GM23248 (cell line): ENCODE data around the gene DNAH8. TPM values are rescaled to one million over a fixed set of nuclear protein-coding genes. Genes with fewer than 3 reads are reported as not detected.

Source experiments
- DNase-seq: peaks from one replicate; pipeline ENCODE4 v3.0.0-alpha.2; 2015
- H2AFZ ChIP-seq: fragments of 200-600 bp; sonication (generic); 2 replicates; pipeline ENCODE4 v1.6.1; 2016; ENCODE audit warnings: antibody characterized with exemption
- H3F3A ChIP-seq: fragments of 200-600 bp; sonication (generic); 2 replicates; pipeline ENCODE4 v1.6.1; 2016; ENCODE audit warnings: mild to moderate bottlenecking, antibody characterized with exemption, mixed run types; ENCODE audit not compliant: insufficient read depth
- H3K27ac ChIP-seq: fragments of 200-600 bp; sonication (generic); 2 replicates; pipeline ENCODE4 v1.5.1; 2016; ENCODE audit warnings: mild to moderate bottlenecking
- H3K27me3 ChIP-seq: fragments of 200-600 bp; sonication (generic); replicated peaks from 2 replicates; pipeline ENCODE4 v1.6.1; 2016; ENCODE audit warnings: mild to moderate bottlenecking; ENCODE audit not compliant: insufficient read depth
- H3K36me3 ChIP-seq: fragments of 200-600 bp; sonication (generic); 2 replicates; pipeline ENCODE4 v1.6.1; 2016; ENCODE audit warnings: low read depth, mild to moderate bottlenecking
- H3K4me1 ChIP-seq: fragments of 200-600 bp; sonication (generic); 2 replicates; pipeline ENCODE4 v1.6.1; 2016; ENCODE audit warnings: mild to moderate bottlenecking; ENCODE audit not compliant: insufficient read depth
- H3K4me2 ChIP-seq: fragments of 200-600 bp; sonication (generic); one replicate; pipeline ENCODE4 v1.6.1; 2016; ENCODE audit warnings: mild to moderate bottlenecking; ENCODE audit not compliant: unreplicated experiment
- H3K4me3 ChIP-seq: fragments of 200-600 bp; sonication (generic); 2 replicates; pipeline ENCODE4 v1.5.1; 2016; ENCODE audit warnings: mild to moderate bottlenecking
- H3K79me2 ChIP-seq: fragments of 200-600 bp; sonication (generic); 2 replicates; pipeline ENCODE4 v1.6.1; 2016; ENCODE audit warnings: mild to moderate bottlenecking; ENCODE audit not compliant: insufficient read depth
- H3K9ac ChIP-seq: fragments of 200-600 bp; sonication (generic); 2 replicates; pipeline ENCODE4 v1.6.1; 2016; ENCODE audit warnings: mild to moderate bottlenecking
- H3K9me2 ChIP-seq: fragments of 200-600 bp; sonication (generic); 2 replicates; pipeline ENCODE4 v1.6.1; 2016; ENCODE audit warnings: mixed run types, mild to moderate bottlenecking, moderate library complexity; ENCODE audit not compliant: insufficient read depth
- H3K9me3 ChIP-seq: fragments of 200-600 bp; sonication (generic); one replicate; pipeline ENCODE4 v1.6.1; 2017; ENCODE audit warnings: low read depth
- H4K20me1 ChIP-seq: fragments of 200-600 bp; sonication (generic); 2 replicates; pipeline ENCODE4 v1.6.0; 2016; ENCODE audit not compliant: insufficient read depth
- EZH2 ChIP-seq: fragments of 200-600 bp; sonication (generic); IDR thresholded peaks from 2 replicates; pipeline ENCODE4 v1.6.1; 2018; ENCODE audit warnings: antibody characterized with exemption, mild to moderate bottlenecking; ENCODE audit not compliant: insufficient read depth, poor library complexity, severe bottlenecking
- EZH2phosphoT487 ChIP-seq: fragments of 200-600 bp; sonication (generic); IDR thresholded peaks from 2 replicates; pipeline ENCODE4 v1.6.1; 2018; ENCODE audit warnings: antibody characterized with exemption, moderate library complexity, mild to moderate bottlenecking, low read depth; ENCODE audit not compliant: insufficient read depth
- WGBS, 2 experiments: methylation state at CpG; one replicate each; pipeline ENCODE4 v1.1.6; 2015 to 2017; ENCODE audit warnings: low lambda C conversion rate in 2 of 2, low coverage in 1 of 2; ENCODE audit errors: missing lambda C conversion rate in 2 of 2; 5-methylcytosine and 5-hydroxymethylcytosine counted together
- in situ Hi-C: fragments of 300-500 bp; cut with MboI; formaldehyde crosslinking; loops from 2 replicates; pipeline ENCODE4 v1.15.0; 2020
- polyA plus RNA-seq: library from polyadenylated mRNA; unstranded; fragments of >200 nt; fragmentation: Nextera tagmentation; extraction: Ambion mirVana; gene quantifications from 2 replicates; pipeline ENCODE4 v1.2.1, GENCODE V29; 2016
- total RNA-seq: library from RNA; depleted of rRNA; stranded (reverse); fragments of >200 nt; shearing (Covaris generic); gene quantifications from 2 replicates; pipeline ENCODE4 v1.2.3, GENCODE V29; 2014

Gene DNAH8
- total and polyA plus RNA-seq, 2 experiments from 2014 or later: not detected

DNA sequence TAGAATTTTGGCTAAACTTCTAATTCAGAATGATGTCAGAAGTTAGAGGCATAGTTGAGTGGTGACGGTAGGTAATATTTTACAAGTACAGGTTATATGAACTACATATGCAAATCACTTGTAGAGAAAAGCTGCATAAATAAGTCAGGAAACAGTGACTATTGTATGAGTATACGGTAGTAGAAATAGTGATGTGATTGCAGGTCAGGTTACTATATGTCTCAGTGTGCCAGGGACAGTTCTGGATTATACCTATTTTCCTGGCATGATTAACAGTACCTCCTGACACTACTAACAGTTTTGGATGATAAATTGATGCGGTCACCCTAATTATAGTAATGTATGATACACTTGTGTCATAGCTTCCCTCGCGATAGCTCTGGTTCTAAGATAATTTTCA lies 9.2 kb downstream of the DNAH8 start:
- H3F3A ChIP-seq: no peaks in the 10 kb centered on the region
- DNase-seq: no peak
- no peaks in the 10 kb centered on the region for H3K9me2 ChIP-seq
- 72% methylated on average over 5 of the region's 5 CpGs for WGBS, 2 experiments
- TF ChIP-seq EZH2: no peak
- TF ChIP-seq EZH2phosphoT487: no peak
- H3K79me2 ChIP-seq: no peaks in the 10 kb centered on the region
- no peak overlapping the region for H3K9ac ChIP-seq
- in situ Hi-C loops: no loop called here
- no peaks in the 10 kb centered on the region for H3K4me1 ChIP-seq
- no peak overlapping the region for H3K27ac ChIP-seq
- no peak overlapping the region for H3K4me3 ChIP-seq
- no peak overlapping the region for H3K4me2 ChIP-seq
- no peaks in the 10 kb centered on the region for H3K9me3 ChIP-seq
- H2AFZ ChIP-seq: no peak overlapping the region
- no peaks in the 10 kb centered on the region for H3K36me3 ChIP-seq
- H3K27me3 ChIP-seq: 0 out of 2 replicates have a peak, but pooled peaks cover 5% of the 10 kb centered on the region
- H4K20me1 ChIP-seq: no peaks in the 10 kb centered on the region

- Histone ChIP-seq H3K4me2 (no peak overlapping the region), H3K36me3 (no peaks in the 10 kb centered on the region), H3K4me3 (no peak overlapping the region), H3K4me1 (no peaks in the 10 kb centered on the region), H3K9ac (no peak overlapping the region), H3K9me2 (no peaks in the 10 kb centered on the region), H3K27ac (no peak overlapping the region), H4K20me1 (no peaks in the 10 kb centered on the region), H3K27me3 (0 out of 2 replicates have a peak, but pooled peaks cover 5% of the 10 kb centered on the region), H3F3A (no peaks in the 10 kb centered on the region), H3K9me3 (no peaks in the 10 kb centered on the region), H3K79me2 (no peaks in the 10 kb centered on the region), H2AFZ (no peak overlapping the region)
- WGBS, 2 experiments: 38 to 43% methylated on average over 4 of the region's 4 CpGs
- DNase-seq: no peak
- TF ChIP-seq EZH2phosphoT487 (no peak), EZH2 (no peak)
- in situ Hi-C loops: no loop called here
Measured at GRCh38 chr6:38725414-38726183, 10.5 kb downstream of the DNAH8 start.

GRCh38 chr6:38728203-38728602 lies 13.1 kb downstream of the DNAH8 start:
- Histone ChIP-seq H3K4me2 (no peak overlapping the region), H4K20me1 (no peaks in the 10 kb centered on the region), H3K27ac (no peak overlapping the region), H3K27me3 (no peaks in the 10 kb centered on the region), H3K36me3 (no peaks in the 10 kb centered on the region), H3K9ac (no peak overlapping the region), H3F3A (no peaks in the 10 kb centered on the region), H3K9me3 (no peaks in the 10 kb centered on the region), H3K79me2 (no peaks in the 10 kb centered on the region), H3K4me3 (no peak overlapping the region), H3K9me2 (no peaks in the 10 kb centered on the region), H3K4me1 (no peaks in the 10 kb centered on the region), H2AFZ (no peak overlapping the region)
- TF ChIP-seq EZH2: no peak
- TF ChIP-seq EZH2phosphoT487: no peak
- no peak for DNase-seq
- in situ Hi-C loops: no loop called here
- 47 to 59% methylated on average over 1 of the region's 1 CpG for WGBS, 2 experiments

DNA sequence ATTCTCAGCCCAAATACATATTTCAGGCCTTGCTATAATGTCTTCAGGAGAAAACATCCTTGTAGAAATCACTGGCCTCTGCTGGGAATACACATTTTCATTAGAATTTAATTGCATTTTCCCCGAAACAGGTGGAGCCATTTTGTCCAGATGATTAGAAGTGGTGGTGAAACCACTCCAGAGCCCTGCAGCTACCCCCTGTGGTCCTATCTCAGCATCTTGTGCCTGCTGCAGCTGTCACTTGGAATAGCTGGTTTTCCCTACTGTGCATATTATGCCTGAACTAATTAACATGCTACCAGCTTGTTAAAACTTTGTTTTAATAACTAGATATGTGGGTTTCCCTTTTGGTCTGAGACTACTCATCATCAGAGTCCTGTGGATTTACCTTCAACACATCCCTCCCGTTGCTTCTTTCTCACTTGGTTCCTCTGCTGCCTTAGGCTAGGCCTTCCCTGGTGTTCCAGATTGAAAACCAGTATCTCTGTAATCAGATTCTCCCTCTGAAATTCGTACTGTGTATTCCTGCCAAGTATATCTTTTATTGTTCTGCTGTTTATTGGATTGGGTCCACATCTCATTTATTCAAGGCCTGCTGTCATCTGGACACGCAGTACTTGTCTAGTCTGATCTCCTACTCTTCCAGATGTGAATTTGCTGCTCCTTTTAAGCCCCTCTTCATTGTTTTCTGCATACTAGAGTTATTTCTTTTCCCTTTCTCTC lies 15.2 kb downstream of the DNAH8 start:
- no peaks in the 10 kb centered on the region for H3K79me2 ChIP-seq
- H3K9ac ChIP-seq: no peak overlapping the region
- H3K4me1 ChIP-seq: no peaks in the 10 kb centered on the region
- no peaks in the 10 kb centered on the region for H3K9me2 ChIP-seq
- H3K4me3 ChIP-seq: no peak overlapping the region
- H3K27ac ChIP-seq: no peak overlapping the region
- H3K36me3 ChIP-seq: no peaks in the 10 kb centered on the region
- WGBS, 2 experiments: 12 to 23% methylated on average over 4 of the region's 4 CpGs
- no peak for TF ChIP-seq EZH2
- no peak for TF ChIP-seq EZH2phosphoT487
- no peak overlapping the region for H2AFZ ChIP-seq
- 0 out of 2 replicates have a peak, but pooled peaks cover 8% of the 10 kb centered on the region for H3K27me3 ChIP-seq
- H3K9me3 ChIP-seq: no peaks in the 10 kb centered on the region
- no peaks in the 10 kb centered on the region for H3F3A ChIP-seq
- no peaks in the 10 kb centered on the region for H4K20me1 ChIP-seq
- in situ Hi-C loops: no loop called here
- H3K4me2 ChIP-seq: no peak overlapping the region
- DNase-seq: no peak
